IMR-90 (cell line): ENCODE measurements around the gene MYEOV. TPM values are rescaled to one million over a fixed set of nuclear protein-coding genes. Genes with fewer than 3 reads are reported as not detected.

Experiments
- ATAC-seq: fragments of 200-7000 bp; cut with Tn5 transposase; 2 replicates; pipeline ENCODE4 v1.9.1; 2020; ENCODE audit warnings: low read depth, mild to moderate bottlenecking, moderate library complexity
- BruUV-seq: library from RNA; stranded (reverse); fragments of 400-500 nt; replicated peaks from 2 replicates; lab custom pipeline; 2021; lab: Mats Ljungman, UMichigan
- CTCF ChIA-PET: fragments of 300-600 bp; formaldehyde crosslinking; extraction: SDS; loops from one replicate; lab custom pipeline; 2021; ENCODE audit warnings: antibody characterized with exemption; lab: Yijun Ruan, JAX
- POLR2A ChIA-PET: fragments of 300-600 bp; sonication (Branson Sonifier 250); formaldehyde crosslinking; loops from one replicate; lab custom pipeline; 2022; ENCODE audit warnings: antibody characterized with exemption; ENCODE audit not compliant: unreplicated experiment; lab: Charles Lee
- DNase-seq: peaks from one replicate; pipeline ENCODE4 v3.0.0; 2013
- H2AFZ ChIP-seq: replicated peaks from 2 replicates; pipeline ENCODE3; 2013; ENCODE audit warnings: low read length, mild to moderate bottlenecking; ENCODE audit not compliant: poor library complexity
- H2AK5ac ChIP-seq: 2 replicates; pipeline ENCODE4 v1.6.1; 2013; ENCODE audit warnings: low read depth, low read length, inconsistent platforms
- H2AK9ac ChIP-seq: replicated peaks from 2 replicates; pipeline ENCODE3; 2013; ENCODE audit warnings: mild to moderate bottlenecking, low read depth, low read length, moderate library complexity; ENCODE audit not compliant: poor library complexity
- H2BK120ac ChIP-seq: 2 replicates; pipeline ENCODE4 v1.6.1; 2013; ENCODE audit warnings: low read depth, low read length, inconsistent platforms
- H2BK15ac ChIP-seq: 3 replicates; pipeline ENCODE4 v1.6.1; 2013; ENCODE audit warnings: low read depth, low read length, inconsistent platforms
- H2BK20ac ChIP-seq: 2 replicates; pipeline ENCODE4 v1.6.1; 2013; ENCODE audit warnings: low read depth, mild to moderate bottlenecking, inconsistent platforms, low read length, moderate library complexity
- H2BK5ac ChIP-seq: 2 replicates; pipeline ENCODE4 v1.6.1; 2013; ENCODE audit warnings: mild to moderate bottlenecking, low read depth, low read length, inconsistent platforms; ENCODE audit not compliant: poor library complexity, severe bottlenecking
- H3K14ac ChIP-seq: replicated peaks from 2 replicates; pipeline ENCODE4 v1.6.1; 2013; ENCODE audit warnings: low read depth, low read length, inconsistent platforms
- H3K18ac ChIP-seq: 2 replicates; pipeline ENCODE4 v1.6.1; 2013; ENCODE audit warnings: low read depth, low read length, control low read depth
- H3K23ac ChIP-seq: 2 replicates; pipeline ENCODE4 v1.6.1; 2013; ENCODE audit warnings: low read depth, low read length, inconsistent platforms
- H3K27ac ChIP-seq: 2 replicates; pipeline ENCODE4 v1.5.1; 2013; ENCODE audit warnings: mild to moderate bottlenecking, control low read depth, low read length; ENCODE audit not compliant: insufficient read depth
- H3K27me3 ChIP-seq: 2 replicates; pipeline ENCODE4 v1.6.1; 2013; ENCODE audit warnings: low read length; ENCODE audit not compliant: control insufficient read depth, insufficient read depth
- H3K36me3 ChIP-seq: 2 replicates; pipeline ENCODE4 v1.6.1; 2013; ENCODE audit warnings: low read length, mixed read lengths; ENCODE audit not compliant: control insufficient read depth, insufficient read depth
- H3K4ac ChIP-seq: 2 replicates; pipeline ENCODE4 v1.6.1; 2013; ENCODE audit warnings: low read depth, low read length, inconsistent platforms
- H3K4me1 ChIP-seq: 2 replicates; pipeline ENCODE4 v1.6.1; 2013; ENCODE audit warnings: low read length, mixed read lengths; ENCODE audit not compliant: control insufficient read depth, insufficient read depth
- H3K4me2 ChIP-seq: 2 replicates; pipeline ENCODE4 v1.6.1; 2013; ENCODE audit warnings: low read depth, mild to moderate bottlenecking, control low read depth, low read length, moderate library complexity
- H3K4me3 ChIP-seq: 2 replicates; pipeline ENCODE4 v1.5.1; 2013; ENCODE audit warnings: low read depth, mild to moderate bottlenecking, control low read depth, low read length, moderate library complexity; ENCODE audit not compliant: insufficient read depth
- H3K56ac ChIP-seq: 2 replicates; pipeline ENCODE4 v1.6.1; 2013; ENCODE audit warnings: low read length, inconsistent platforms; ENCODE audit not compliant: insufficient read depth; ENCODE audit errors: extremely low read depth
- H3K79me1 ChIP-seq, 2 experiments: 2 replicates each; pipeline ENCODE4 v1.6.1; 2013; ENCODE audit warnings: low read length in 2 of 2, inconsistent platforms in 1 of 2, low read depth in 1 of 2
- H3K9ac ChIP-seq: 2 replicates; pipeline ENCODE4 v1.6.1; 2013; ENCODE audit warnings: low read depth, low read length, control low read depth
- H3K9me1 ChIP-seq: 2 replicates; pipeline ENCODE4 v1.6.1; 2013; ENCODE audit warnings: low read length, inconsistent platforms; ENCODE audit not compliant: insufficient read depth
- H3K9me3 ChIP-seq: 2 replicates; pipeline ENCODE4 v1.6.1; 2013; ENCODE audit warnings: low read length; ENCODE audit not compliant: control insufficient read depth, insufficient read depth
- H4K20me1 ChIP-seq: 2 replicates; pipeline ENCODE4 v1.6.1; 2013; ENCODE audit warnings: low read length, inconsistent platforms; ENCODE audit not compliant: insufficient read depth
- H4K5ac ChIP-seq: 2 replicates; pipeline ENCODE4 v1.6.1; 2013; ENCODE audit warnings: mild to moderate bottlenecking, low read depth, low read length, control low read depth
- H4K8ac ChIP-seq, 2 experiments: 2 replicates each; pipeline ENCODE4 v1.6.1; 2013; ENCODE audit warnings: low read depth in 2 of 2, low read length in 2 of 2, control low read depth in 1 of 2, inconsistent platforms in 1 of 2
- H4K91ac ChIP-seq: 2 replicates; pipeline ENCODE4 v1.6.1; 2013; ENCODE audit warnings: low read depth, low read length, inconsistent platforms; ENCODE audit not compliant: insufficient read depth
- BHLHE40 ChIP-seq: fragments of 150-350 bp; IDR thresholded peaks from 2 replicates; pipeline ENCODE4 v1.6.1; 2016; ENCODE audit warnings: mild to moderate bottlenecking, low read depth, low read length
- CEBPB ChIP-seq: IDR thresholded peaks from 2 replicates; pipeline ENCODE4 v1.6.1; 2012; ENCODE audit warnings: low read depth, low read length, improper control_type of control experiment
- CHD1 ChIP-seq: IDR thresholded peaks from 2 replicates; pipeline ENCODE4 v1.6.1; 2012; ENCODE audit warnings: low read depth, low read length, improper control_type of control experiment
- CTCF ChIP-seq: conservative IDR thresholded peaks from 2 replicates; pipeline ENCODE4 v1.5.1; 2012; ENCODE audit warnings: mild to moderate bottlenecking, low read depth, low read length, improper control_type of control experiment
- ELK1 ChIP-seq: fragments of 150-350 bp; IDR thresholded peaks from 2 replicates; pipeline ENCODE4 v1.6.1; 2016; ENCODE audit warnings: low read depth, mild to moderate bottlenecking, low read length, moderate library complexity, borderline replicate concordance
- FOS ChIP-seq: fragments of 150-350 bp; IDR thresholded peaks from 2 replicates; pipeline ENCODE4 v1.6.1; 2016; ENCODE audit warnings: low read depth, low read length
- MAFK ChIP-seq: IDR thresholded peaks from 2 replicates; pipeline ENCODE4 v1.6.1; 2012; ENCODE audit warnings: low read depth, low read length, improper control_type of control experiment
- MAZ ChIP-seq: IDR thresholded peaks from 2 replicates; pipeline ENCODE4 v1.6.1; 2012; ENCODE audit warnings: low read depth, mild to moderate bottlenecking, low read length, improper control_type of control experiment, moderate library complexity, borderline replicate concordance
- MXI1 ChIP-seq: IDR thresholded peaks from 2 replicates; pipeline ENCODE4 v1.6.1; 2012; ENCODE audit warnings: low read depth, mild to moderate bottlenecking, low read length, moderate library complexity, borderline replicate concordance
- NFE2L2 ChIP-seq: fragments of 150-350 bp; IDR thresholded peaks from 2 replicates; pipeline ENCODE4 v1.6.1; 2016; ENCODE audit warnings: low read depth, mild to moderate bottlenecking, low read length
- POLR2A ChIP-seq: IDR thresholded peaks from 2 replicates; pipeline ENCODE4 v1.6.1; 2012; ENCODE audit warnings: mild to moderate bottlenecking, low read depth, low read length
- RAD21 ChIP-seq: IDR thresholded peaks from 2 replicates; pipeline ENCODE4 v1.6.1; 2012; ENCODE audit warnings: low read length, improper control_type of control experiment
- RCOR1 ChIP-seq: IDR thresholded peaks from 2 replicates; pipeline ENCODE4 v1.6.1; 2012; ENCODE audit warnings: mild to moderate bottlenecking, low read length, improper control_type of control experiment; ENCODE audit not compliant: insufficient replicate concordance
- RFX5 ChIP-seq: IDR thresholded peaks from 2 replicates; pipeline ENCODE4 v1.8.0; 2012; ENCODE audit warnings: low read depth, mild to moderate bottlenecking, low read length, moderate library complexity
- SMC3 ChIP-seq: fragments of 150-350 bp; IDR thresholded peaks from 2 replicates; pipeline ENCODE4 v1.6.1; 2016; ENCODE audit warnings: low read depth, mild to moderate bottlenecking, antibody characterized with exemption, low read length, moderate library complexity
- USF2 ChIP-seq: fragments of 150-350 bp; IDR thresholded peaks from 2 replicates; pipeline ENCODE4 v1.6.1; 2017; ENCODE audit warnings: mild to moderate bottlenecking, antibody characterized with exemption, low read length, low read depth
- WGBS, 2 experiments: methylation state at CpG; one replicate each; pipeline versions ENCODE4 v1.1.5 to v1.1.7; 2013; ENCODE audit warnings: missing lambda C conversion rate in 2 of 2; ENCODE audit not compliant: insufficient read length in 1 of 2; ENCODE audit errors: extremely low coverage in 2 of 2; 5-methylcytosine and 5-hydroxymethylcytosine counted together
- dilution Hi-C: fragments of 300-500 bp; cut with HindIII; formaldehyde crosslinking; loops from one replicate; pipeline ENCODE4 v1.14.3; 2018; ENCODE audit warnings: low sequenced_read_pairs; ENCODE audit not compliant: unreplicated experiment
- in situ Hi-C: fragments of 300-500 bp; cut with MboI; formaldehyde crosslinking; loops from 3 replicates; pipeline ENCODE4 v1.14.3; 2019; ENCODE audit warnings: low sequenced_read_pairs, inconsistent platforms, mixed read lengths
- intact Hi-C: fragments of 100-400 bp; cut with micrococcal nuclease; formaldehyde crosslinking; loops from 2 replicates; pipeline ENCODE4 v1.10.0; 2022
- polyA plus RNA-seq, 3 experiments: library from polyadenylated mRNA; depleted of rRNA; stranded (reverse); fragments of >200 nt; gene quantifications; 2 replicates each; pipeline ENCODE4 v1.2.3, GENCODE V29; 2012; ENCODE audit warnings: low replicate concordance in 1 of 3
- total RNA-seq: library from RNA; depleted of rRNA; stranded (reverse); fragments of >200 nt; gene quantifications from 2 replicates; pipeline ENCODE4 v1.2.3, GENCODE V29; 2012

MYEOV gene
- total and polyA plus RNA-seq, 2 of the 4 experiments (the other 2 are of a cell fraction): 5.8 to 6.8 TPM

- peaks cover 55% of the 10 kb centered on the region for H3K4me1 ChIP-seq
- peak overlapping the region; percentile 16 for H2AFZ ChIP-seq
- H3K9me1 ChIP-seq: peaks cover 38% of the 10 kb centered on the region
- peak overlapping the region; percentile 97 for H2BK5ac ChIP-seq
- H3K36me3 ChIP-seq: no peaks in the 10 kb centered on the region
- intact Hi-C loops (loop anchor here (10.0 kb wide), 1 partner anchor 165 kb away; no protein-coding TSS in a partner anchor), dilution Hi-C loops (no loop called here), in situ Hi-C loops (no loop called here)
- peak overlapping the region; percentile 25; the same call in 1 of the 2 replicates for H3K9ac ChIP-seq
- H3K4me2 ChIP-seq: no peak overlapping the region
- peak overlapping the region; percentile 82; the same call in 1 of the 2 replicates for H3K18ac ChIP-seq
- peak overlapping the region; percentile 91; the same call in 2 of the 3 replicates for H2BK15ac ChIP-seq
- H3K4ac ChIP-seq: peak overlapping the region; percentile 100
- peak overlapping the region; percentile 96 for H3K14ac ChIP-seq
- peak overlapping the region; percentile 99 for H2BK120ac ChIP-seq
- ChIA-PET POLR2A (no interaction called here), CTCF (no interaction called here)
- H4K8ac ChIP-seq: peak overlapping the region; percentile 95 to 97
- H3K56ac ChIP-seq: peak overlapping the region; percentile 84; the same call in 1 of the 2 replicates
- no peaks in the 10 kb centered on the region; the same call in 1 of the 2 replicates for H4K20me1 ChIP-seq
- no peaks in the 10 kb centered on the region for H3K27me3 ChIP-seq
- H4K91ac ChIP-seq: peak overlapping the region; percentile 98
- peak overlapping the region; percentile 93; the same call in 1 of the 2 replicates for H4K5ac ChIP-seq
- H3K23ac ChIP-seq: peak overlapping the region; percentile 91
- H2BK20ac ChIP-seq: peak overlapping the region; percentile 100
- peaks cover 12 to 68% of the 10 kb centered on the region in 2 experiments; a peak in 3 of 4 replicates for H3K79me1 ChIP-seq
- TF ChIP-seq ELK1: no peak
- no peak for TF ChIP-seq BHLHE40
- no peak for TF ChIP-seq MXI1
- no peak for TF ChIP-seq RAD21
- no peak for TF ChIP-seq MAZ
- no peak for TF ChIP-seq SMC3
- TF ChIP-seq FOS: no peak
- no peak for TF ChIP-seq MAFK
- TF ChIP-seq POLR2A: no peak
- no peak for TF ChIP-seq CHD1
- no peak for TF ChIP-seq RFX5
- no peak for TF ChIP-seq RCOR1
- no peak for TF ChIP-seq USF2
- no peak for TF ChIP-seq CEBPB
- no peak for TF ChIP-seq CTCF
- no peak for TF ChIP-seq NFE2L2
- peak overlapping the region; percentile 92 for H3K27ac ChIP-seq
- no peaks in the 10 kb centered on the region for H3K9me3 ChIP-seq
- 96% methylated on average over 5 of the region's 8 CpGs; no CpG with 5 or more reads in 1 of the 2 experiments for WGBS, 2 experiments
- ATAC-seq (no peak), DNase-seq (no peak)
- H2AK5ac ChIP-seq: peak overlapping the region; percentile 99
- H3K4me3 ChIP-seq: no peak overlapping the region
- BruUV-seq: no TSS peak
- H2AK9ac ChIP-seq: peak overlapping the region; percentile 100
Observed at GRCh38 chr11:69299572-69299971, 5.6 kb downstream of the MYEOV start.
